H1 (cell line): ENCODE data around the gene RAMP2. TPM values are rescaled to one million over a fixed set of nuclear protein-coding genes. Genes with fewer than 3 reads are reported as not detected.

Experiments used
- CTCF ChIA-PET: fragments of 300-600 bp; sonication (Branson Sonifier 250); formaldehyde crosslinking; loops from one replicate; lab custom pipeline; 2021; ENCODE audit not compliant: partially characterized antibody; lab: Charles Lee
- POLR2A ChIA-PET: fragments of 300-600 bp; sonication (Branson Sonifier 250); formaldehyde crosslinking; loops from one replicate; lab custom pipeline; 2021; ENCODE audit warnings: inconsistent platforms; ENCODE audit not compliant: partially characterized antibody; lab: Charles Lee
- DNase-seq, 2 experiments: peaks; one replicate each; pipeline versions ENCODE4 v3.0.0 to v3.0.0-alpha.2; 2010 to 2022; ENCODE audit warnings: low spot score in 2 of 2, low read depth in 1 of 2, mixed read lengths in 1 of 2
- FAIRE-seq: peaks from 2 replicates; lab custom pipeline; 2011; peaks lifted over from hg19 to GRCh38; lab: Jason Lieb, UNC
- H2AFZ ChIP-seq: 2 replicates; pipeline ENCODE4 v1.8.1; 2012; ENCODE audit warnings: low read length, inconsistent platforms
- H2AK5ac ChIP-seq: 2 replicates; pipeline ENCODE4 v1.6.1; 2013; ENCODE audit warnings: low read depth, low read length
- H2BK120ac ChIP-seq: replicated peaks from 2 replicates; pipeline ENCODE3; 2013; ENCODE audit warnings: low read depth, low read length, inconsistent platforms
- H2BK12ac ChIP-seq: 2 replicates; pipeline ENCODE4 v1.6.1; 2013; ENCODE audit warnings: low read depth, low read length
- H2BK15ac ChIP-seq: 2 replicates; pipeline ENCODE4 v1.6.1; 2013; ENCODE audit warnings: low read length
- H2BK20ac ChIP-seq: 2 replicates; pipeline ENCODE4 v1.6.1; 2013; ENCODE audit warnings: low read length
- H2BK5ac ChIP-seq: 2 replicates; pipeline ENCODE4 v1.6.1; 2013; ENCODE audit warnings: low read depth, low read length
- H3K14ac ChIP-seq: 2 replicates; pipeline ENCODE4 v1.6.1; 2013; ENCODE audit warnings: inconsistent platforms; ENCODE audit not compliant: insufficient read length
- H3K18ac ChIP-seq: 2 replicates; pipeline ENCODE4 v1.6.1; 2013; ENCODE audit warnings: low read length; ENCODE audit errors: extremely low read depth
- H3K23ac ChIP-seq: 2 replicates; pipeline ENCODE4 v1.6.1; 2013; ENCODE audit warnings: inconsistent platforms; ENCODE audit not compliant: insufficient read length
- H3K23me2 ChIP-seq: 2 replicates; pipeline ENCODE4 v1.6.1; 2013; ENCODE audit warnings: low read depth, low read length
- H3K27ac ChIP-seq: 2 replicates; pipeline ENCODE4 v1.6.1; 2011; ENCODE audit warnings: low read depth, low read length, inconsistent platforms
- H3K27me3 ChIP-seq, 4 experiments: replicated peaks in 1 of 4; 1 replicate in 1 of 4; 2 replicates in 3 of 4; pipeline versions ENCODE4 v1.6.1 to v1.8.1; 2011 to 2013; ENCODE audit warnings: low read length in 3 of 4, mild to moderate bottlenecking in 3 of 4, inconsistent platforms in 2 of 4, mixed read lengths in 2 of 4, moderate library complexity in 1 of 4; ENCODE audit not compliant: control insufficient read depth in 3 of 4, insufficient read depth in 3 of 4; ENCODE audit errors: extremely low read depth in 1 of 4
- H3K36me3 ChIP-seq, 4 experiments: 2 replicates each; pipeline versions ENCODE4 v1.6.1 to v1.8.1; 2011 to 2013; ENCODE audit warnings: mild to moderate bottlenecking in 4 of 4, low read length in 3 of 4, moderate library complexity in 2 of 4, control low read depth in 1 of 4, inconsistent platforms in 1 of 4; ENCODE audit not compliant: insufficient read depth in 4 of 4, control insufficient read depth in 2 of 4
- H3K4ac ChIP-seq: replicated peaks from 2 replicates; pipeline ENCODE3; 2013; ENCODE audit warnings: low read length, low read depth, mixed read lengths, inconsistent platforms; ENCODE audit not compliant: insufficient read length
- H3K4me1 ChIP-seq, 4 experiments: replicated peaks in 1 of 4; 1 replicate in 1 of 4; 2 replicates in 3 of 4; pipeline versions ENCODE4 v1.6.1 to v1.8.1; 2011 to 2013; ENCODE audit warnings: low read length in 3 of 4, inconsistent platforms in 2 of 4, mixed read lengths in 1 of 4; ENCODE audit not compliant: insufficient read depth in 4 of 4, control insufficient read depth in 3 of 4
- H3K4me2 ChIP-seq, 2 experiments: 2 replicates each; pipeline versions ENCODE4 v1.6.1 to v1.8.1; 2011 to 2013; ENCODE audit warnings: low read depth in 2 of 2, low read length in 2 of 2, control low read depth in 1 of 2, inconsistent platforms in 1 of 2, mild to moderate bottlenecking in 1 of 2; ENCODE audit not compliant: insufficient read depth in 1 of 2
- H3K4me3 ChIP-seq, 4 experiments: fragments of 200-600, 300-600 bp in 1 of 4; sonication (generic), shearing (Covaris generic), sonication (Bioruptor Twin) in 1 of 4; 2 replicates each; pipeline versions ENCODE4 v1.5.1 to v1.8.1; 2011 to 2016; ENCODE audit warnings: low read length in 4 of 4, low read depth in 3 of 4, control low read depth in 2 of 4, inconsistent platforms in 2 of 4, mild to moderate bottlenecking in 2 of 4, mixed read lengths in 1 of 4, moderate library complexity in 1 of 4; ENCODE audit not compliant: insufficient read depth in 2 of 4; ENCODE audit errors: extremely low read depth in 1 of 4
- H3K56ac ChIP-seq: replicated peaks from 2 replicates; pipeline ENCODE3; 2013; ENCODE audit warnings: low read depth, mild to moderate bottlenecking, mixed read lengths, low read length, inconsistent platforms; ENCODE audit not compliant: insufficient read length
- H3K79me1 ChIP-seq: 2 replicates; pipeline ENCODE4 v1.6.1; 2013; ENCODE audit warnings: low read depth, low read length, control low read depth
- H3K79me2 ChIP-seq, 2 experiments: 2 replicates each; pipeline versions ENCODE4 v1.6.1 to v1.8.1; 2012 to 2013; ENCODE audit warnings: low read length in 2 of 2, mild to moderate bottlenecking in 2 of 2, inconsistent platforms in 1 of 2; ENCODE audit not compliant: insufficient read depth in 2 of 2, control insufficient read depth in 1 of 2
- H3K9ac ChIP-seq, 4 experiments: replicated peaks in 1 of 4; 1 replicate in 1 of 4; 2 replicates in 3 of 4; pipeline versions ENCODE4 v1.6.1 to v1.8.1; 2011 to 2013; ENCODE audit warnings: low read depth in 3 of 4, low read length in 3 of 4, control low read depth in 2 of 4, mild to moderate bottlenecking in 2 of 4, moderate library complexity in 2 of 4, inconsistent platforms in 1 of 4; ENCODE audit errors: extremely low read depth in 1 of 4
- H3K9me3 ChIP-seq, 2 experiments: 2 replicates each; pipeline versions ENCODE4 v1.6.1 to v1.8.1; 2012 to 2013; ENCODE audit warnings: mild to moderate bottlenecking in 2 of 2, moderate library complexity in 2 of 2, control low read depth in 1 of 2, inconsistent platforms in 1 of 2, low read depth in 1 of 2, low read length in 1 of 2, mixed read lengths in 1 of 2; ENCODE audit not compliant: insufficient read depth in 2 of 2
- H4K20me1 ChIP-seq, 2 experiments: replicated peaks in 1 of 2; 2 replicates each; pipeline versions ENCODE3 to v1.8.1; 2011 to 2013; ENCODE audit warnings: inconsistent platforms in 2 of 2, low read length in 2 of 2, mild to moderate bottlenecking in 1 of 2; ENCODE audit not compliant: insufficient read depth in 2 of 2, control insufficient read depth in 1 of 2
- H4K5ac ChIP-seq: 2 replicates; pipeline ENCODE4 v1.6.1; 2013; ENCODE audit warnings: low read length, low read depth, mixed read lengths, inconsistent platforms; ENCODE audit not compliant: insufficient read length
- H4K8ac ChIP-seq: 2 replicates; pipeline ENCODE4 v1.8.0; 2013; ENCODE audit warnings: mild to moderate bottlenecking, moderate library complexity, low read length, inconsistent platforms; ENCODE audit not compliant: insufficient read depth; ENCODE audit errors: extremely low read depth
- H4K91ac ChIP-seq: replicated peaks from 2 replicates; pipeline ENCODE3; 2013; ENCODE audit warnings: low read length, mixed read lengths, inconsistent platforms; ENCODE audit not compliant: insufficient read length
- EGR1 ChIP-seq: IDR thresholded peaks from 2 replicates; pipeline ENCODE4 v1.6.1; 2011; ENCODE audit warnings: low read depth, low read length, borderline replicate concordance
- SP1 ChIP-seq: IDR thresholded peaks from 2 replicates; pipeline ENCODE4 v1.6.1; 2011; ENCODE audit warnings: low read depth, low read length
- WGBS, 2 experiments: shearing (Covaris generic) in 1 of 2; methylation state at CpG; one replicate each; pipeline versions ENCODE4 v1.1.6 to v1.1.7; 2013 to 2015; ENCODE audit warnings: low lambda C conversion rate in 2 of 2, mixed read lengths in 2 of 2, inconsistent platforms in 1 of 2, low coverage in 1 of 2, missing lambda C conversion rate in 1 of 2; ENCODE audit not compliant: insufficient replicate concordance in 2 of 2, insufficient coverage in 1 of 2, insufficient read length in 1 of 2; ENCODE audit errors: extremely low coverage in 1 of 2, missing lambda C conversion rate in 1 of 2; 5-methylcytosine and 5-hydroxymethylcytosine counted together
- polyA plus RNA-seq, 7 experiments: library from polyadenylated mRNA; depleted of rRNA in 3 of 7; stranded (reverse) in 5 of 7; unstranded in 2 of 7; fragments of >200 nt in 5 of 7; fragments of 200-250 nt in 2 of 7; gene quantifications; 1 replicate in 5 of 7; 2 replicates in 1 of 7; 4 replicates in 1 of 7; pipeline versions ENCODE4 v1.2.1 to v1.2.3, GENCODE V29; 2011 to 2013; ENCODE audit warnings: missing spikeins in 2 of 7, mixed read lengths in 2 of 7
- total RNA-seq: library from RNA; stranded (reverse); fragmentation: NEBNext Ultra II Directional; extraction: Animal tissue kit (Norgen Biotek cat#: 25700); gene quantifications from 2 replicates; pipeline ENCODE4 v1.2.1, GENCODE V29; 2021

Gene RAMP2
- total and polyA plus RNA-seq, 2 of the 8 experiments (the other 6 are each of a cell fraction or from before 2014, with no cell fraction given): 13.4 to 41.7 TPM

- no peak for FAIRE-seq
- H3K56ac ChIP-seq: no peak overlapping the region
- WGBS, 2 experiments: 79% methylated on average over 7 of the region's 7 CpGs; no CpG with 5 or more reads in 1 of the 2 experiments
- no peak overlapping the region for H4K91ac ChIP-seq
- H2BK15ac ChIP-seq: no peak overlapping the region
- ChIA-PET POLR2A (interaction anchor here (1.4 to 6.6 kb wide), 3 partner anchors 13 to 97 kb away, joined by 3 to 46 read pairs (median 7); partner anchors contain the start of genes RAMP2 and VPS25), CTCF (interaction anchor here (1.2 to 10.0 kb wide), 3 partner anchors 13 to 72 kb away, joined by 4 to 81 read pairs (median 4); partner anchors contain the start of genes RAMP2 and VPS25)
- no peak overlapping the region for H2BK12ac ChIP-seq
- H3K18ac ChIP-seq: no peak overlapping the region
- H3K4me2 ChIP-seq: no peak overlapping the region; a peak in 1 of 4 replicates
- TF ChIP-seq SP1 (no peak), EGR1 (no peak)
- H4K20me1 ChIP-seq: no peaks in the 10 kb centered on the region
- H2AFZ ChIP-seq: 0 out of 2 replicates have a peak overlapping the region, but pooled peaks have one; percentile 46
- no peak overlapping the region for H2BK20ac ChIP-seq
- H3K9me3 ChIP-seq: peaks cover 0 to 3% of the 10 kb centered on the region in 2 experiments; a peak in 1 of 4 replicates
- H4K5ac ChIP-seq: no peak overlapping the region
- no peaks in the 10 kb centered on the region for H3K79me1 ChIP-seq
- H3K27ac ChIP-seq: no peak overlapping the region
- H3K4me1 ChIP-seq: peaks cover 0 to 7% (median 6%) of the 10 kb centered on the region in 4 experiments; a peak in 4 of 7 replicates
- H3K36me3 ChIP-seq: no peaks in the 10 kb centered on the region
- no peak overlapping the region for H3K9ac ChIP-seq
- H4K8ac ChIP-seq: no peak overlapping the region
- no peak overlapping the region for H3K23ac ChIP-seq
- no peak overlapping the region for H2BK120ac ChIP-seq
- peaks cover 2% of the 10 kb centered on the region; the same call in 1 of the 2 replicates for H3K23me2 ChIP-seq
- H3K4me3 ChIP-seq: no peak overlapping the region
- no peak overlapping the region for H3K14ac ChIP-seq
- peaks cover 9 to 14% (median 13%) of the 10 kb centered on the region in 4 experiments for H3K27me3 ChIP-seq
- no peak for DNase-seq
- no peak overlapping the region for H2BK5ac ChIP-seq
- no peak overlapping the region for H3K4ac ChIP-seq
- H2AK5ac ChIP-seq: no peak overlapping the region
- peaks cover 0 to 4% of the 10 kb centered on the region in 2 experiments; a peak in 1 of 4 replicates for H3K79me2 ChIP-seq
Observed at GRCh38 chr17:42748202-42748907, 12.7 kb upstream of the RAMP2 start.
